Measurements from ENCODE around the gene BEST4.
"Not testable (repeated sequence)": the region's sequence is repeated elsewhere in the genome, so short reads cannot be mapped to it uniquely, and the experiment has no call there.

BEST4 gene

GRCh38 chr1:44775078-44775929, 12.7 kb downstream of the BEST4 start, which contains the start of gene RPS8 (continued):
- TF ChIP-seq PRDM1 (tag by site-specific recombination; IDR thresholded peaks at IDR 0.05) (no peak), ZNF621 (tag by site-specific recombination; IDR thresholded peaks at IDR 0.05) (no peak), ZSCAN30 (tag by site-specific recombination; IDR thresholded peaks at IDR 0.05) (peak; percentile 92; the same call in 1 of the 2 replicates), ZNF324 (tag by site-specific recombination; IDR thresholded peaks at IDR 0.05) (peak; percentile 86), ZNF121 (tag by site-specific recombination; IDR thresholded peaks at IDR 0.05) (no peak), ZNF521 (tag by site-specific recombination; IDR thresholded peaks at IDR 0.05) (no peak), SP3 (tag by site-specific recombination; IDR thresholded peaks at IDR 0.05) (peak; percentile 91), ZBTB21 (tag by site-specific recombination; IDR thresholded peaks at IDR 0.05) (peak; percentile 78), BCL6B (tag by site-specific recombination; IDR thresholded peaks at IDR 0.05) (no peak), PATZ1 (tag by site-specific recombination; IDR thresholded peaks at IDR 0.05) (peak; percentile 82), ZNF785 (tag by site-specific recombination; IDR thresholded peaks at IDR 0.05) (no peak), ZFP37 (tag by site-specific recombination; IDR thresholded peaks at IDR 0.05) (peak; percentile 61), ZNF645 (tag by site-specific recombination; IDR thresholded peaks at IDR 0.05) (peak; percentile 47; the same call in 1 of the 2 replicates), HOXD13 (CRISPR knock-in tag; IDR thresholded peaks at IDR 0.05; ENCODE audit: borderline replicate concordance) (peak; percentile 85; the same call in 1 of the 2 replicates), WT1 (tag by site-specific recombination; IDR thresholded peaks at IDR 0.05) (peak; percentile 68), PBX3 (CRISPR knock-in tag; IDR thresholded peaks at IDR 0.05) (0 out of 2 replicates have a peak, but pooled peaks have one; percentile 30), ZNF664 (tag by site-specific recombination; IDR thresholded peaks at IDR 0.05) (0 out of 2 replicates have a peak, but pooled peaks have one; percentile 8), ZBTB10 (tag by site-specific recombination; IDR thresholded peaks at IDR 0.05) (no peak), KLF17 (tag by site-specific recombination; IDR thresholded peaks at IDR 0.05) (peak; percentile 94), SETDB1 (IDR thresholded peaks at IDR 0.05; ENCODE audit: insufficient read length, low read length) (no peak), ZBTB8A (tag by site-specific recombination; IDR thresholded peaks at IDR 0.05) (peak; percentile 68), ZNF560 (tag by site-specific recombination; IDR thresholded peaks at IDR 0.05; ENCODE audit: borderline replicate concordance) (no peak), ZNF292 (tag by site-specific recombination; IDR thresholded peaks at IDR 0.05; ENCODE audit: borderline replicate concordance, low read depth) (no peak), ZNF155 (tag by site-specific recombination; IDR thresholded peaks at IDR 0.05) (no peak), SP2 (tag by site-specific recombination; IDR thresholded peaks at IDR 0.05) (peak; percentile 60), ZNF26 (tag by site-specific recombination; IDR thresholded peaks at IDR 0.05) (no peak)

GRCh38 chr1:44766421-44766820, 21.5 kb downstream of the BEST4 start:
- H3K9me3 ChIP-seq (ENCODE audit: control insufficient read depth, insufficient read depth, low read depth, low read length); H3K27ac ChIP-seq (ENCODE audit: extremely low read depth, low read depth, low read length); H3K4me1 ChIP-seq (ENCODE audit: control insufficient read depth, insufficient read depth, low read length); H3K4me3 ChIP-seq (ENCODE audit: low read depth, low read length): not testable (repeated sequence)
- ChIA-PET POLR2A (interaction anchor here (1.4 to 2.4 kb wide), 5 partner anchors 9 to 92 kb away, joined by 4 to 15 read pairs (median 5); partner anchors contain the start of genes ARMH1, BTBD19, RNU5D-1 and RPS8), CTCF (interaction anchor here (1.3 to 1.7 kb wide), 2 partner anchors 19 to 35 kb away, joined by 4 read pairs; partner anchors contain the start of gene RNU5D-1)
- peaks cover 40 to 69% of the 10 kb centered on the region in 2 experiments for H3K36me3 ChIP-seq (ENCODE audit: control insufficient read depth in 2 of 2, insufficient read depth in 1 of 2, low read length in 2 of 2)

Measured in HEK293 (cell line).